Mesendoderm (in vitro differentiated cells): ENCODE results near the gene SREBF2.
"Not testable (repeated sequence)": the region's sequence is repeated elsewhere in the genome, so short reads cannot be mapped to it uniquely, and the experiment has no call there.

Experiments
- DNase-seq: peaks from one replicate; pipeline ENCODE4 v3.0.0; 2013
- H2AK5ac ChIP-seq: 2 replicates; pipeline ENCODE4 v1.6.1; 2013; ENCODE audit warnings: low read length, inconsistent platforms
- H2BK120ac ChIP-seq: 2 replicates; pipeline ENCODE4 v1.6.1; 2013; ENCODE audit warnings: low read depth, mild to moderate bottlenecking, low read length, moderate library complexity, mixed read lengths
- H2BK15ac ChIP-seq: replicated peaks from 2 replicates; pipeline ENCODE4 v1.6.1; 2013; ENCODE audit warnings: low read depth, mild to moderate bottlenecking, moderate library complexity
- H2BK5ac ChIP-seq: 2 replicates; pipeline ENCODE4 v1.6.1; 2013; ENCODE audit warnings: low read length, inconsistent platforms
- H3K18ac ChIP-seq: 2 replicates; pipeline ENCODE4 v1.6.1; 2013; ENCODE audit warnings: mild to moderate bottlenecking, low read length, mixed read lengths
- H3K23ac ChIP-seq: one replicate; pipeline ENCODE4 v1.6.1; 2013; ENCODE audit warnings: low read length
- H3K27ac ChIP-seq: 2 replicates; pipeline ENCODE4 v1.5.1; 2013; ENCODE audit warnings: low read depth, mild to moderate bottlenecking, inconsistent platforms, low read length, moderate library complexity
- H3K27me3 ChIP-seq: 2 replicates; pipeline ENCODE4 v1.6.1; 2013; ENCODE audit warnings: low read length, control low read depth, mild to moderate bottlenecking, inconsistent platforms; ENCODE audit not compliant: insufficient read depth, poor library complexity
- H3K36me3 ChIP-seq: 2 replicates; pipeline ENCODE4 v1.6.1; 2013; ENCODE audit warnings: low read length, inconsistent platforms; ENCODE audit not compliant: control insufficient read depth, insufficient read depth
- H3K4ac ChIP-seq: one replicate; pipeline ENCODE4 v1.6.1; 2013; ENCODE audit warnings: low read depth, mild to moderate bottlenecking, low read length, moderate library complexity
- H3K4me1 ChIP-seq: 2 replicates; pipeline ENCODE4 v1.6.1; 2013; ENCODE audit warnings: low read depth, low read length, inconsistent platforms; ENCODE audit not compliant: control insufficient read depth
- H3K4me2 ChIP-seq: 2 replicates; pipeline ENCODE4 v1.6.1; 2013; ENCODE audit warnings: low read length
- H3K4me3 ChIP-seq: 2 replicates; pipeline ENCODE4 v1.5.1; 2013; ENCODE audit warnings: mild to moderate bottlenecking, low read length
- H3K56ac ChIP-seq: one replicate; pipeline ENCODE4 v1.6.1; 2013; ENCODE audit warnings: low read length
- H3K79me1 ChIP-seq: 2 replicates; pipeline ENCODE4 v1.6.1; 2013; ENCODE audit warnings: low read length, inconsistent platforms
- H3K79me2 ChIP-seq: 2 replicates; pipeline ENCODE4 v1.6.1; 2013; ENCODE audit warnings: mild to moderate bottlenecking, low read length; ENCODE audit not compliant: control insufficient read depth, insufficient read depth
- H3K9ac ChIP-seq: 2 replicates; pipeline ENCODE4 v1.6.1; 2013; ENCODE audit warnings: low read length, inconsistent platforms
- H4K5ac ChIP-seq: one replicate; pipeline ENCODE4 v1.6.1; 2013; ENCODE audit warnings: low read length
- H4K8ac ChIP-seq: one replicate; pipeline ENCODE4 v1.6.1; 2013; ENCODE audit warnings: low read depth, mild to moderate bottlenecking, control low read depth, low read length, moderate library complexity
- WGBS: extraction: QIAGEN DNeasy Blood & Tissue Kit; methylation state at CpG from one replicate; pipeline ENCODE4 v1.1.7; 2013; ENCODE audit warnings: low lambda C conversion rate, missing lambda C conversion rate; ENCODE audit not compliant: insufficient coverage; ENCODE audit errors: extremely low coverage; 5-methylcytosine and 5-hydroxymethylcytosine counted together

The SREBF2 gene

DNA sequence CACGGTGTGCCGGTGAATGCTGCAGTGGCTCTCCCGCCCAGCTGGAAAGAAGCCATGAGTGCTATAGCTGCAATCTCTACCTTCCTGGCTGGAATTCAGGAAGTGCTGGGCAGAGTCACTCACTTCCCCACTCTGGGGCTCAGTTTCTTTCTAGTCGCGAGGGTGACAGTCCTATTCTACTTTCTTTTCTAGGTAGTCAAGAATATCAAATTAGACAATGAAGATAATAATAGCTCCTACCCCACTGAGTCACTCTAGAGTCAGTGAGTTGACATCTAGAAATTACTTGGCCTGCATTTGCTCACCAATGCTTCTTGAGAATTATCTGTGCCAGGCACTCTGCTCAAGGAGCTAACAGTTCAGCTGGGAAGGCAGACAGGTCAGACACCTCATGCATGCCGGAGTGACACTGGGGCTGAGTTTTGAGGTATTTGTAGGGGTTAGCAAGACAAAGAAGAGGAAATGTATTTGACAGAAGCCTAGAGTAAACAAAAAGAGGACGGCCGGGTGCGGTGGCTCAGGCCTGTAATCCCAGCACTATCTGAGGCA, 110.8 kb downstream of the SREBF2 start:
- no peak overlapping the region for H3K4me3 ChIP-seq
- no peak overlapping the region for H4K8ac ChIP-seq
- no peak for DNase-seq
- no peak overlapping the region for H3K56ac ChIP-seq
- no peak overlapping the region for H3K4ac ChIP-seq
- H2BK15ac ChIP-seq: no peak overlapping the region
- no peak overlapping the region for H2BK5ac ChIP-seq
- H3K36me3 ChIP-seq: peaks cover 9% of the 10 kb centered on the region
- no CpG with 5 or more reads among the region's 9 CpGs for WGBS
- H2AK5ac ChIP-seq: no peak overlapping the region
- peaks cover 11% of the 10 kb centered on the region for H3K79me1 ChIP-seq
- H4K5ac ChIP-seq: no peak overlapping the region
- H2BK120ac ChIP-seq: no peak overlapping the region
- no peak overlapping the region for H3K4me2 ChIP-seq
- H3K79me2 ChIP-seq: peaks cover 8% of the 10 kb centered on the region
- no peak overlapping the region for H3K9ac ChIP-seq
- no peak overlapping the region for H3K27ac ChIP-seq
- H3K23ac ChIP-seq: no peak overlapping the region
- no peaks in the 10 kb centered on the region for H3K27me3 ChIP-seq
- no peaks in the 10 kb centered on the region for H3K4me1 ChIP-seq
- H3K18ac ChIP-seq: no peak overlapping the region

DNA sequence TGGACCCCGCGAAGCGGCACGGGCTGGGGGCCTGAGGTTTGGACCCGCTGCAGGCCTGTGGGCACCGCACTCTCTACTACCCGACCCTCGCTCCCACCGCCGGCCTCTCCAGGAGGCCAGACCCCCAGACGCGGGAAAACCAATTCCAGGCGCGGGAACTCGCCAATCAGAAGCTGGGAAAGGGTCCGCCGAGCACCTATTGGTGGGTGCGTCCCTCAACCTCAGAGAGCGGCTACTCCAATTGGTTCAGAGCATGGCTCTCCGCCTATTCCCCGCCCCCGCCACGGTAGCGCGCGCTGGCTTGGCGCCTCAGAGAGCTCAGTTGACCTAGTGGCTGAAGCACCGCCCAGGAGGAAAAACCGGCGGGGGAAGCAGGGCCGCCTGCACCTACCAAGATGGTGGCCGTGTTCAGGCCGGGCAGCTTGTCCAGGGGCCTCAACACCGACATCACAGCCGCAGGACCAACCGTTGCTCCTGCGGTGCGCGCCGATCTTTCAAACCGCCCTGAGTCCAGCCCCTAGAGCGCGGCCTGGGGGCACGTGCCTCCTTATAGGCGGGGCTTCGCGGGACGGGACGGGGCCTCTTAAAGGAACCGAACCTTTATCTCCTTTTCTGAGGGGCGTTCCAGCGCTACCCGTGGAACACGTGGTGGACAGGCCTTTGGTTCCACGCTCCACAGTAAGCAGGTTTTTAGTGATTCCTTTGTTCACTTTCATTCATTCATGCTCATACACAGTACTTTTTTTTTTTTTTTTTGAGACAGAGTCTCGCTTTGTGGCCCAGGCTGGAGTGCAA, 113.9 kb downstream of the SREBF2 start, which contains the start of gene CENPM:
Gene CENPM (minus strand): TSS at position 524 of the 795 bp plus-strand sequence. CDS start 76 bp downstream, at position 448.
- peak within 1 kb of the TSS; percentile 70 for H3K4ac ChIP-seq
- no peak within 1 kb of the TSS for H2BK5ac ChIP-seq
- H2BK120ac ChIP-seq: no peak within 1 kb of the TSS
- peaks cover 3% of the 10 kb centered on the region for H3K36me3 ChIP-seq
- no peak within 1 kb of the TSS for H2BK15ac ChIP-seq
- DNase-seq: peak; percentile 99
- H3K4me1 ChIP-seq: peaks cover 5% of the 10 kb centered on the region
- peaks cover 2% of the 10 kb centered on the region for H3K79me1 ChIP-seq
- H4K5ac ChIP-seq: no peak within 1 kb of the TSS
- peak within 1 kb of the TSS; percentile 91 for H3K56ac ChIP-seq
- H3K27ac ChIP-seq: peak within 1 kb of the TSS; percentile 75
- peak within 1 kb of the TSS; percentile 55 for H3K4me2 ChIP-seq
- H3K27me3 ChIP-seq: no peaks in the 10 kb centered on the region
- H3K4me3 ChIP-seq: peak within 1 kb of the TSS; percentile 67
- peak within 1 kb of the TSS; percentile 84 for H3K9ac ChIP-seq
- no peak within 1 kb of the TSS for H4K8ac ChIP-seq
- peak within 1 kb of the TSS; percentile 15 for H3K18ac ChIP-seq
- H3K79me2 ChIP-seq: peaks cover 8% of the 10 kb centered on the region
- H3K23ac ChIP-seq: no peak within 1 kb of the TSS
- no peak within 1 kb of the TSS for H2AK5ac ChIP-seq
- WGBS: no CpG with 5 or more reads among the region's 56 CpGs

DNA sequence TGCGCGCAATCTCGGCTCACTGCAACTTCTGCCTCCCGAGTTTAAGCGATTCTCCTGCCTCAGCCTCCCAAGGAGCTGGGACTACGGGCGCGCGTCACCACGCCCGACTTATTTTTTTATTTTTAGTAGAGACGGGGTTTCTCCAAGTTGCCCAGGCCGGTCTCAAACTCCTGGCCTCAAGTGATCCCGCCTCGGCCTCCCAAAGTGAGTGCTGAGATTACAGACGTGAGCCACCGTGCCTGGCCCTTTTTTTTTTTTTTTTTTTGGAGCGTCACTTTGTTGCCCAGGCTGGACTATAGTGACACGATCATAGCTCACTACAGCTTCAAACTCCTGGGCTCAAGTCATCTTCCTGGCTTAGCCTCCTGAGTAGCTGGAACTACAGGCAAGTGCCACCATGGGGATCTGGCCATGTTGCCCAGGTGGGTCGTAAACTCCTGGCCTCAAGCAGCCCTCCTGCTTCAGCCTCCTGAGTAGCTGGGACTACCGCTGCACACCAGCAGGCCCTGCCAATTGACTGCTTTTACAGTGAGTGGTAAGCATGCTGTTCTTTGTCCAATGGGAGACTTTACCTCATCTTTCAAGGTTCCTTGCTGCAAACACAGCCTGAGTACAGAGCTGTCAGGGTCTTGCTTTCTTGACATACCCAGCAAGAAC, 114.6 kb downstream of the SREBF2 start:
- Histone ChIP-seq H4K5ac (no peak overlapping the region), H3K79me1 (peaks cover 2% of the 10 kb centered on the region), H3K4ac (peak overlapping the region; percentile 70), H3K36me3 (peaks cover 3% of the 10 kb centered on the region), H3K18ac (no peak overlapping the region), H2BK120ac (no peak overlapping the region), H2BK15ac (no peak overlapping the region), H3K56ac (peak overlapping the region; percentile 81), H3K4me3 (no peak overlapping the region), H3K9ac (peak overlapping the region; percentile 62), H3K4me2 (no peak overlapping the region), H3K23ac (no peak overlapping the region), H2BK5ac (no peak overlapping the region), H3K4me1 (peaks cover 5% of the 10 kb centered on the region), H4K8ac (no peak overlapping the region), H2AK5ac (no peak overlapping the region), H3K27ac (no peak overlapping the region), H3K79me2 (peaks cover 8% of the 10 kb centered on the region), H3K27me3 (no peaks in the 10 kb centered on the region)
- no peak for DNase-seq
- WGBS: no CpG with 5 or more reads among the region's 21 CpGs

DNA sequence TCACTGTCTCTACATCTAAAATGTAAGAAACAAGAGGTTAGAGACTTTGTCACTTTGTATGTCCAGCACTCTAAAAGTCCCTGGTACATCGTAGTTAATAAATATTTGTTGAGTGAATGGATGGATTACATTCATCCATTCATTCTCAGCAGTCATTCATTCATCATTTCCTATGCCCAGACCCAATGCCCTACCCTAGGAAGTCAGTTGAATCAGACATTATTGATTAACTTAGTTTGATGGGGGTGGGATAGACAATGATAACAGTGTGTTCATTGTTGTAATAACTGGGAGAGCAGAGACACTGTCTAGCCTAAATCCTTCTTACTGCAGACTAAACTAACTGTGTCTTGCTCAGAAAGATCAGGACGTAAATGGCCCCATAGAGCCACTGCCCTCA, 115.2 kb downstream of the SREBF2 start:
- H3K4me1 ChIP-seq: peaks cover 5% of the 10 kb centered on the region
- no peak overlapping the region for H3K4me2 ChIP-seq
- no CpG with 5 or more reads among the region's 2 CpGs for WGBS
- no peak overlapping the region for H3K27ac ChIP-seq
- no peak overlapping the region for H3K56ac ChIP-seq
- H2BK5ac ChIP-seq: no peak overlapping the region
- H3K23ac ChIP-seq: no peak overlapping the region
- no peak overlapping the region for H3K4me3 ChIP-seq
- no peaks in the 10 kb centered on the region for H3K27me3 ChIP-seq
- H3K9ac ChIP-seq: no peak overlapping the region
- H3K4ac ChIP-seq: no peak overlapping the region
- H2AK5ac ChIP-seq: no peak overlapping the region
- H3K79me2 ChIP-seq: peaks cover 8% of the 10 kb centered on the region
- H3K18ac ChIP-seq: no peak overlapping the region
- no peak overlapping the region for H4K8ac ChIP-seq
- no peak overlapping the region for H4K5ac ChIP-seq
- H2BK15ac ChIP-seq: no peak overlapping the region
- peaks cover 2% of the 10 kb centered on the region for H3K79me1 ChIP-seq
- DNase-seq: no peak
- peaks cover 3% of the 10 kb centered on the region for H3K36me3 ChIP-seq
- H2BK120ac ChIP-seq: no peak overlapping the region

DNA sequence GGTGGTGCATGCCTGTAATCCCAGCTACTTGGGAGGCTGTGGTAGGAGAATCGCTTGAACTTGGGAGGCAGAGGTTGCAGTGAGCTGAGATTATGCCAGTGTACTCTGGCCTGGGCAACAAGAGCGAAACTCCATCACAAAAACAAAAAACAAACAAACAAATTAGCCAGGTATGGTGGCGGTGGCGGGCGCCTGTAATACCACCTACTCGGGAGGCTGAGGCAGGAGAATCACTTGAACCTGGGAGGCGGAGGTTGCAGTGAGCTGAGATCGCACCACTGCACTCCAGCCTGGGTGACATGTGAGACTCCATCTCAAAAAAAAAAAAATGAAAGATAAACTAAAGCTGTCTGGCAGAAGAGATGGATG, 116.0 kb downstream of the SREBF2 start:
- H3K79me1 ChIP-seq, H4K5ac ChIP-seq, H3K56ac ChIP-seq, H3K23ac ChIP-seq, H3K4me1 ChIP-seq, H2AK5ac ChIP-seq, H3K36me3 ChIP-seq, H3K4me2 ChIP-seq, H3K4ac ChIP-seq, H3K9ac ChIP-seq, H3K18ac ChIP-seq, H3K27me3 ChIP-seq, H3K27ac ChIP-seq, H2BK15ac ChIP-seq, H3K79me2 ChIP-seq, DNase-seq, H2BK5ac ChIP-seq, H2BK120ac ChIP-seq, H4K8ac ChIP-seq, H3K4me3 ChIP-seq: not testable (repeated sequence)
- WGBS: no CpG with 5 or more reads among the region's 8 CpGs
